IMR-90 (cell line): ENCODE results near the gene IST1. TPM values are rescaled to one million over a fixed set of nuclear protein-coding genes. Genes with fewer than 3 reads are reported as not detected.

ENCODE experiments used
- ATAC-seq: fragments of 200-7000 bp; cut with Tn5 transposase; 2 replicates; pipeline ENCODE4 v1.9.1; 2020; ENCODE audit warnings: low read depth, mild to moderate bottlenecking, moderate library complexity
- BruUV-seq: library from RNA; stranded (reverse); fragments of 400-500 nt; replicated peaks from 2 replicates; lab custom pipeline; 2021; lab: Mats Ljungman, UMichigan
- CTCF ChIA-PET: fragments of 300-600 bp; formaldehyde crosslinking; extraction: SDS; loops from one replicate; lab custom pipeline; 2021; ENCODE audit warnings: antibody characterized with exemption; lab: Yijun Ruan, JAX
- POLR2A ChIA-PET: fragments of 300-600 bp; sonication (Branson Sonifier 250); formaldehyde crosslinking; loops from one replicate; lab custom pipeline; 2022; ENCODE audit warnings: antibody characterized with exemption; ENCODE audit not compliant: unreplicated experiment; lab: Charles Lee
- DNase-seq: peaks from one replicate; pipeline ENCODE4 v3.0.0; 2013
- H2AFZ ChIP-seq: replicated peaks from 2 replicates; pipeline ENCODE3; 2013; ENCODE audit warnings: low read length, mild to moderate bottlenecking; ENCODE audit not compliant: poor library complexity
- H2AK5ac ChIP-seq: 2 replicates; pipeline ENCODE4 v1.6.1; 2013; ENCODE audit warnings: low read depth, low read length, inconsistent platforms
- H2AK9ac ChIP-seq: replicated peaks from 2 replicates; pipeline ENCODE3; 2013; ENCODE audit warnings: mild to moderate bottlenecking, low read depth, low read length, moderate library complexity; ENCODE audit not compliant: poor library complexity
- H2BK120ac ChIP-seq: 2 replicates; pipeline ENCODE4 v1.6.1; 2013; ENCODE audit warnings: low read depth, low read length, inconsistent platforms
- H2BK15ac ChIP-seq: 3 replicates; pipeline ENCODE4 v1.6.1; 2013; ENCODE audit warnings: low read depth, low read length, inconsistent platforms
- H2BK20ac ChIP-seq: 2 replicates; pipeline ENCODE4 v1.6.1; 2013; ENCODE audit warnings: low read depth, mild to moderate bottlenecking, inconsistent platforms, low read length, moderate library complexity
- H2BK5ac ChIP-seq: 2 replicates; pipeline ENCODE4 v1.6.1; 2013; ENCODE audit warnings: mild to moderate bottlenecking, low read depth, low read length, inconsistent platforms; ENCODE audit not compliant: poor library complexity, severe bottlenecking
- H3K14ac ChIP-seq: replicated peaks from 2 replicates; pipeline ENCODE4 v1.6.1; 2013; ENCODE audit warnings: low read depth, low read length, inconsistent platforms
- H3K18ac ChIP-seq: 2 replicates; pipeline ENCODE4 v1.6.1; 2013; ENCODE audit warnings: low read depth, low read length, control low read depth
- H3K23ac ChIP-seq: 2 replicates; pipeline ENCODE4 v1.6.1; 2013; ENCODE audit warnings: low read depth, low read length, inconsistent platforms
- H3K27ac ChIP-seq: 2 replicates; pipeline ENCODE4 v1.5.1; 2013; ENCODE audit warnings: mild to moderate bottlenecking, control low read depth, low read length; ENCODE audit not compliant: insufficient read depth
- H3K27me3 ChIP-seq: 2 replicates; pipeline ENCODE4 v1.6.1; 2013; ENCODE audit warnings: low read length; ENCODE audit not compliant: control insufficient read depth, insufficient read depth
- H3K36me3 ChIP-seq: 2 replicates; pipeline ENCODE4 v1.6.1; 2013; ENCODE audit warnings: low read length, mixed read lengths; ENCODE audit not compliant: control insufficient read depth, insufficient read depth
- H3K4ac ChIP-seq: 2 replicates; pipeline ENCODE4 v1.6.1; 2013; ENCODE audit warnings: low read depth, low read length, inconsistent platforms
- H3K4me1 ChIP-seq: 2 replicates; pipeline ENCODE4 v1.6.1; 2013; ENCODE audit warnings: low read length, mixed read lengths; ENCODE audit not compliant: control insufficient read depth, insufficient read depth
- H3K4me2 ChIP-seq: 2 replicates; pipeline ENCODE4 v1.6.1; 2013; ENCODE audit warnings: low read depth, mild to moderate bottlenecking, control low read depth, low read length, moderate library complexity
- H3K4me3 ChIP-seq: 2 replicates; pipeline ENCODE4 v1.5.1; 2013; ENCODE audit warnings: low read depth, mild to moderate bottlenecking, control low read depth, low read length, moderate library complexity; ENCODE audit not compliant: insufficient read depth
- H3K56ac ChIP-seq: 2 replicates; pipeline ENCODE4 v1.6.1; 2013; ENCODE audit warnings: low read length, inconsistent platforms; ENCODE audit not compliant: insufficient read depth; ENCODE audit errors: extremely low read depth
- H3K79me1 ChIP-seq, 2 experiments: 2 replicates each; pipeline ENCODE4 v1.6.1; 2013; ENCODE audit warnings: low read length in 2 of 2, inconsistent platforms in 1 of 2, low read depth in 1 of 2
- H3K9ac ChIP-seq: 2 replicates; pipeline ENCODE4 v1.6.1; 2013; ENCODE audit warnings: low read depth, low read length, control low read depth
- H3K9me1 ChIP-seq: 2 replicates; pipeline ENCODE4 v1.6.1; 2013; ENCODE audit warnings: low read length, inconsistent platforms; ENCODE audit not compliant: insufficient read depth
- H3K9me3 ChIP-seq: 2 replicates; pipeline ENCODE4 v1.6.1; 2013; ENCODE audit warnings: low read length; ENCODE audit not compliant: control insufficient read depth, insufficient read depth
- H4K20me1 ChIP-seq: 2 replicates; pipeline ENCODE4 v1.6.1; 2013; ENCODE audit warnings: low read length, inconsistent platforms; ENCODE audit not compliant: insufficient read depth
- H4K5ac ChIP-seq: 2 replicates; pipeline ENCODE4 v1.6.1; 2013; ENCODE audit warnings: mild to moderate bottlenecking, low read depth, low read length, control low read depth
- H4K8ac ChIP-seq, 2 experiments: 2 replicates each; pipeline ENCODE4 v1.6.1; 2013; ENCODE audit warnings: low read depth in 2 of 2, low read length in 2 of 2, control low read depth in 1 of 2, inconsistent platforms in 1 of 2
- H4K91ac ChIP-seq: 2 replicates; pipeline ENCODE4 v1.6.1; 2013; ENCODE audit warnings: low read depth, low read length, inconsistent platforms; ENCODE audit not compliant: insufficient read depth
- BHLHE40 ChIP-seq: fragments of 150-350 bp; IDR thresholded peaks from 2 replicates; pipeline ENCODE4 v1.6.1; 2016; ENCODE audit warnings: mild to moderate bottlenecking, low read depth, low read length
- CEBPB ChIP-seq: IDR thresholded peaks from 2 replicates; pipeline ENCODE4 v1.6.1; 2012; ENCODE audit warnings: low read depth, low read length, improper control_type of control experiment
- CHD1 ChIP-seq: IDR thresholded peaks from 2 replicates; pipeline ENCODE4 v1.6.1; 2012; ENCODE audit warnings: low read depth, low read length, improper control_type of control experiment
- CTCF ChIP-seq: conservative IDR thresholded peaks from 2 replicates; pipeline ENCODE4 v1.5.1; 2012; ENCODE audit warnings: mild to moderate bottlenecking, low read depth, low read length, improper control_type of control experiment
- ELK1 ChIP-seq: fragments of 150-350 bp; IDR thresholded peaks from 2 replicates; pipeline ENCODE4 v1.6.1; 2016; ENCODE audit warnings: low read depth, mild to moderate bottlenecking, low read length, moderate library complexity, borderline replicate concordance
- FOS ChIP-seq: fragments of 150-350 bp; IDR thresholded peaks from 2 replicates; pipeline ENCODE4 v1.6.1; 2016; ENCODE audit warnings: low read depth, low read length
- MAFK ChIP-seq: IDR thresholded peaks from 2 replicates; pipeline ENCODE4 v1.6.1; 2012; ENCODE audit warnings: low read depth, low read length, improper control_type of control experiment
- MAZ ChIP-seq: IDR thresholded peaks from 2 replicates; pipeline ENCODE4 v1.6.1; 2012; ENCODE audit warnings: low read depth, mild to moderate bottlenecking, low read length, improper control_type of control experiment, moderate library complexity, borderline replicate concordance
- MXI1 ChIP-seq: IDR thresholded peaks from 2 replicates; pipeline ENCODE4 v1.6.1; 2012; ENCODE audit warnings: low read depth, mild to moderate bottlenecking, low read length, moderate library complexity, borderline replicate concordance
- POLR2A ChIP-seq: IDR thresholded peaks from 2 replicates; pipeline ENCODE4 v1.6.1; 2012; ENCODE audit warnings: mild to moderate bottlenecking, low read depth, low read length
- RAD21 ChIP-seq: IDR thresholded peaks from 2 replicates; pipeline ENCODE4 v1.6.1; 2012; ENCODE audit warnings: low read length, improper control_type of control experiment
- RCOR1 ChIP-seq: IDR thresholded peaks from 2 replicates; pipeline ENCODE4 v1.6.1; 2012; ENCODE audit warnings: mild to moderate bottlenecking, low read length, improper control_type of control experiment; ENCODE audit not compliant: insufficient replicate concordance
- RFX5 ChIP-seq: IDR thresholded peaks from 2 replicates; pipeline ENCODE4 v1.8.0; 2012; ENCODE audit warnings: low read depth, mild to moderate bottlenecking, low read length, moderate library complexity
- SMC3 ChIP-seq: fragments of 150-350 bp; IDR thresholded peaks from 2 replicates; pipeline ENCODE4 v1.6.1; 2016; ENCODE audit warnings: low read depth, mild to moderate bottlenecking, antibody characterized with exemption, low read length, moderate library complexity
- WGBS, 2 experiments: methylation state at CpG; one replicate each; pipeline versions ENCODE4 v1.1.5 to v1.1.7; 2013; ENCODE audit warnings: missing lambda C conversion rate in 2 of 2; ENCODE audit not compliant: insufficient read length in 1 of 2; ENCODE audit errors: extremely low coverage in 2 of 2; 5-methylcytosine and 5-hydroxymethylcytosine counted together
- dilution Hi-C: fragments of 300-500 bp; cut with HindIII; formaldehyde crosslinking; loops from one replicate; pipeline ENCODE4 v1.14.3; 2018; ENCODE audit warnings: low sequenced_read_pairs; ENCODE audit not compliant: unreplicated experiment
- in situ Hi-C: fragments of 300-500 bp; cut with MboI; formaldehyde crosslinking; loops from 3 replicates; pipeline ENCODE4 v1.14.3; 2019; ENCODE audit warnings: low sequenced_read_pairs, inconsistent platforms, mixed read lengths
- intact Hi-C: fragments of 100-400 bp; cut with micrococcal nuclease; formaldehyde crosslinking; loops from 2 replicates; pipeline ENCODE4 v1.10.0; 2022
- polyA plus RNA-seq, 3 experiments: library from polyadenylated mRNA; depleted of rRNA; stranded (reverse); fragments of >200 nt; gene quantifications; 2 replicates each; pipeline ENCODE4 v1.2.3, GENCODE V29; 2012; ENCODE audit warnings: low replicate concordance in 1 of 3
- total RNA-seq: library from RNA; depleted of rRNA; stranded (reverse); fragments of >200 nt; gene quantifications from 2 replicates; pipeline ENCODE4 v1.2.3, GENCODE V29; 2012
- TF ChIP-seq, protein P1 (sequence below): fragments of 150-350 bp; IDR thresholded peaks from 2 replicates; pipeline ENCODE4 v1.6.1; 2017; ENCODE audit warnings: mild to moderate bottlenecking, antibody characterized with exemption, low read length, low read depth

The IST1 gene
- total and polyA plus RNA-seq, 2 of the 4 experiments (the other 2 are of a cell fraction), result 134 to 186 TPM

DNA sequence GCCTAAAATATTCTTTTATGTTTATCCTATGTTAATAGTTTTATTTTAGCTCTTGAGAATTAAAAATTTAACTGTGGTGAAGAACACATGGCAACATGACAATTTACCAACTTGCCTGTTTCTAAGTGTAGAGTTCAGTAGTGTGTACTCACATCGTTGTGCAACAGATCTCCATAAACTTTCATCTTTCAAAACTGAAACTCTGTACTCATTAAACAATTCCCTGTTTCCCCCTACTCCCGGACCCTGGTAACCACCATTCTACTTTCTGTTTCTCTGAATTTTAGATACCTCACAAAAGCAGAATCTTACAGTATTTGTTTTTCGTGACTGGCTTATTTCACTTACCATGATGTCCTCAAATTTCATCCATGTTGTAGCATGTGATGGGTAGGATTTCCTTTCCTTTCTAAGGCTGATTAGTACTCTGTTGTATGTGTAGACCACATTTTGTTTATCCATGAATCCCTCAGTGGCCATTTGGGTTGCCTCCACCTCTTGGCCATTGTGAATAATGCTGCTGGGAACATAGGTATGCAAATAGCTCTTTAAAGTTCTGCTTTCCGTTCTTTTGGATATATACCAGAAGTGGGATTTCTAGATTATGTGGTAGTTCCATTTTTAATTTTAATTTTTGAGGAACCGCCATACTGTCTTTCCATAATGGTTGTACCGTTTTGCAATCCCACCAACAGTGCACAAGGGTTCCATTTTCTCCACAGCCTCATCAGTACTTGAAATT, 17.4 kb downstream of the IST1 start:
- H3K36me3 ChIP-seq, result peaks cover 14% of the 10 kb centered on the region
- no TSS peak for BruUV-seq
- intact Hi-C loops (no loop called here), dilution Hi-C loops (no loop called here), in situ Hi-C loops (no loop called here)
- H2BK15ac ChIP-seq, result no peak overlapping the region
- WGBS, 2 experiments, result no CpG with 5 or more reads among the region's 6 CpGs
- H3K9ac ChIP-seq, result no peak overlapping the region
- H3K14ac ChIP-seq, result no peak overlapping the region
- H2AK9ac ChIP-seq, result no peak overlapping the region
- H3K18ac ChIP-seq, result no peak overlapping the region
- no peak overlapping the region for H3K4ac ChIP-seq
- CTCF ChIA-PET, result interaction anchor here (1.0 kb wide), 1 partner anchor 18 kb away, joined by 3 read pairs; the partner anchor contains the start of gene IST1
- no peak overlapping the region for H4K8ac ChIP-seq
- H4K5ac ChIP-seq, result no peak overlapping the region
- ATAC-seq (no peak), DNase-seq (no peak)
- H3K9me1 ChIP-seq, result peaks cover 2% of the 10 kb centered on the region; the same call in 1 of the 2 replicates
- H3K79me1 ChIP-seq, result peaks cover 0 to 51% of the 10 kb centered on the region in 2 experiments; a peak in 3 of 4 replicates
- H3K23ac ChIP-seq, result no peak overlapping the region
- H2BK5ac ChIP-seq, result no peak overlapping the region
- H4K91ac ChIP-seq, result no peak overlapping the region
- H2AK5ac ChIP-seq, result no peak overlapping the region
- H3K56ac ChIP-seq, result no peak overlapping the region
- POLR2A ChIA-PET, result no interaction called here
- H3K9me3 ChIP-seq, result no peaks in the 10 kb centered on the region
- H3K27me3 ChIP-seq, result no peaks in the 10 kb centered on the region
- no peak overlapping the region for H2AFZ ChIP-seq
- H3K27ac ChIP-seq, result no peak overlapping the region
- H3K4me3 ChIP-seq, result no peak overlapping the region
- H4K20me1 ChIP-seq, result peaks cover 95% of the 10 kb centered on the region
- H2BK20ac ChIP-seq, result no peak overlapping the region
- no peak overlapping the region for H2BK120ac ChIP-seq
- H3K4me1 ChIP-seq, result peaks cover 2% of the 10 kb centered on the region
- H3K4me2 ChIP-seq, result no peak overlapping the region
- TF ChIP-seq RFX5 (no peak), CTCF (no peak), RCOR1 (no peak), CEBPB (no peak), CHD1 (no peak), POLR2A (no peak), ELK1 (no peak), MAZ (no peak), RAD21 (no peak), MAFK (no peak), MXI1 (no peak), SMC3 (no peak), FOS (no peak), BHLHE40 (no peak)
- TF ChIP-seq, protein P1, sequence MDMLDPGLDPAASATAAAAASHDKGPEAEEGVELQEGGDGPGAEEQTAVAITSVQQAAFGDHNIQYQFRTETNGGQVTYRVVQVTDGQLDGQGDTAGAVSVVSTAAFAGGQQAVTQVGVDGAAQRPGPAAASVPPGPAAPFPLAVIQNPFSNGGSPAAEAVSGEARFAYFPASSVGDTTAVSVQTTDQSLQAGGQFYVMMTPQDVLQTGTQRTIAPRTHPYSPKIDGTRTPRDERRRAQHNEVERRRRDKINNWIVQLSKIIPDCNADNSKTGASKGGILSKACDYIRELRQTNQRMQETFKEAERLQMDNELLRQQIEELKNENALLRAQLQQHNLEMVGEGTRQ, result no peak
